GM21737 (cell line): Measurements from ENCODE around the gene STAT3.
A peak's percentile ranks its signal among the peaks of the same experiment; 100 is the strongest.

Experiments used
- ATAC-seq: cut with Tn5 transposase; IDR thresholded peaks from one replicate; pipeline ENCODE4 v1.9.1; 2021; ENCODE audit warnings: mild to moderate bottlenecking, moderate library complexity; ENCODE audit not compliant: unreplicated experiment

Gene STAT3

DNA sequence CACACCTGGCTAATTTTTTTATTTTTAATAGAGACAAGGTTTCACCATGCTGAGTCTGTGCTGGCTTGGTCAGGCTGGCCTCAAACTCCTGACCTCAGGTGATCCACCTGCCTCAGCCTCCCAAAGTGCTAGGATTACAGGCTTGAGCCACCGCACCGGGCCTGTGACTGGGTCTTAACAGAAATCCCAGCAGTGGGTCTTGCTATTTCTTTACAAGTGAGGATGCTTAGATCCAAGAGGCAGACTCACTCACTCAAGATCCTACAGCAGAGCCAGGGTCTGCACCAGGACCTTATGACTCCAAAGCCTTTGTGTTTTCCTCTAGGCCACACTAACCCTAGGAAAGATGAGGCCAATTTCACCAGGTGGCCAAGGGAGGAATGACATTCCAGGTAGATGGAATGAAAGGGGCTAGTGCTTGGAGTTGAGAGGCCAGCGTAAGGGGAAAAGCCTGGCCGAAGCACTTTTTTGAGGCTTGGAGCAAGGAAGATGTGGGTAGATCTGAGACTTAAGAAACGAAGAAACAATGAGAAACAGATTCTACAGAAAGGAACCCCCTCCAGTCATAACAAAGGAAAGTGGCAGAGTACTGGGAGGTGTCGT lies 105.7 kb downstream of the STAT3 start:
- ATAC-seq = no peak

DNA sequence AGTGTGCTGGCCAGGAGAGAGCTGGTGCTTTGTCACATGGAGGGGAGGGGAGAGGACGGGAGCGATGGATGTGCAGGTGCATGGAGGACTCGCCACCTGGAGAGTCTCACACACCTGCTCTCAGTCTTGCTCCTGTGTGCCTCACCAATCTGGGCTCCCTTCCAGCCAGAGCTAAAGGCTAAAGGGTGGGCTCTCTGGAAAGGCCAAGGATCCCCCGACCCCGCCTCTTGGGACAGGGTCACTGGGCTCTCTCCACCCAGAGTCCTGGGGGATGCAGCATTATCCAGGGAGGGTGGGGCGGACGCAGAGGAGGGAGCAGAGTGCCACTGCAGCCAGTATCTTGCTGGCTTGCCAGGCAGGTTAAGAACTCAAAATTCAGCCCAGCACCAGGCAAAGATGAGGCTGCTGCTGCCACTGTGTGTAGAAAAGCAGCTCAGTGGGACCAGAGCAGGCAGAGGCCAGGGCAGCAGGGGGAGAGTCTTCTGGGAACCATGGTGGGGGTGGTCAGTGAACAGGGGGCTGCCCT lies 106.6 kb downstream of the STAT3 start:
- no peak for ATAC-seq

DNA sequence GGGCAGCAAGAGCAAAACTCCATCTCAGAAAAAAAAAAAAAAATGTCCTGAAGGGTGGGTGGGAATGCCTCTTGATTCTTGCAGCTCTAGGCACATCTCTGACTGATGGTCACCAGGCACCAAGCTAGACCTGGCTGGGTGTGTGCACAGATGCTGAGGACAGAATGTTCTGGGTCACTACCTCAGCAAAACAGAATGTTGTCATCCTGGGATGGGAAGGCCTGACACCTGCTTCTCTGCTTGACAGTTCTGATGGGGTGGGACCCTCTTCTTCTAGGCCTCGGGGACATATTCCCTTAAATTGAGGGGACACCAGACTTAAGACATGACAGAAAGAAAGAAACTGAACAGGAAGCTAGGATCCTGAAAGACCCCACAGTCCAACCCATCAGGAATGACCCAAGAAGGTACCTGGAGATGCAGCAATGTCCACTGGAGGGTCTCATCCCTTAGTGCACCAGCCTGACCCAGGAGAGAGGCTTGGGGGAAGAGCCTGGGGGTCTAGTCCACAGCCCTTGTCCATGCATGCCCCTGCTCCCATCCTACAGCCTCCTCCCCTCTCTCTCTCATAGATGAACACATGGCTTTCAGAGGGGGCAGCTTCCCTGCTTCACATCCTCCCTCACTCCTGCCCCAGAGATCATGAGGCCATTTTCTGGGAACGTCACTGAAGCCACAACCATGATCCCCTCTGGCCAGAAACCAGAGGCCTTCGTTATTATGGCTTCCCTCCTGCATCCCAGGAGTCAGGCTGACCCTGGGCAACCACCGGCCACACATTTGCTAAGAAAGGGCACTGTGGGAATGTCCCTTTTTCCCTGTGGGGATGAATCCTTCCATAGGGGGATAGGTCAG lies 108.2 kb downstream of the STAT3 start:
- no peak for ATAC-seq

DNA sequence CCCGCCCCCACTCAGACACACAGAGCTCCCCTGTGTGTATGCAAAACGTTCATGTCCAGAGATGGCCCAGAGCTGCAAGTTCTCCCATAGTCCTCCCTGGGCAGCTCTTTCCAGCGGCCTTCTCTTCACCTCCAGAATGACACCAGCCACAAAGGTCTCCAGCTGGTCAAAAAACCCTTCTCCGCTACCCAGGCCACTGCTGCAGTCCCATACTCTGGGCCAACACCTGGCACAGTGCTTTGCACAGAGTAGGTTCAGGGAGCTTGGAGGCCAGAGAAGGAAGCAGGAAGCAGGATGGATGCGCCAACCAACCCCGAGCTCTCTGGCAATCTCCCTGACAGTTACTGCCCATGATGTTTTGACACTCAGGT lies 110.9 kb downstream of the STAT3 start:
- no peak for ATAC-seq

DNA sequence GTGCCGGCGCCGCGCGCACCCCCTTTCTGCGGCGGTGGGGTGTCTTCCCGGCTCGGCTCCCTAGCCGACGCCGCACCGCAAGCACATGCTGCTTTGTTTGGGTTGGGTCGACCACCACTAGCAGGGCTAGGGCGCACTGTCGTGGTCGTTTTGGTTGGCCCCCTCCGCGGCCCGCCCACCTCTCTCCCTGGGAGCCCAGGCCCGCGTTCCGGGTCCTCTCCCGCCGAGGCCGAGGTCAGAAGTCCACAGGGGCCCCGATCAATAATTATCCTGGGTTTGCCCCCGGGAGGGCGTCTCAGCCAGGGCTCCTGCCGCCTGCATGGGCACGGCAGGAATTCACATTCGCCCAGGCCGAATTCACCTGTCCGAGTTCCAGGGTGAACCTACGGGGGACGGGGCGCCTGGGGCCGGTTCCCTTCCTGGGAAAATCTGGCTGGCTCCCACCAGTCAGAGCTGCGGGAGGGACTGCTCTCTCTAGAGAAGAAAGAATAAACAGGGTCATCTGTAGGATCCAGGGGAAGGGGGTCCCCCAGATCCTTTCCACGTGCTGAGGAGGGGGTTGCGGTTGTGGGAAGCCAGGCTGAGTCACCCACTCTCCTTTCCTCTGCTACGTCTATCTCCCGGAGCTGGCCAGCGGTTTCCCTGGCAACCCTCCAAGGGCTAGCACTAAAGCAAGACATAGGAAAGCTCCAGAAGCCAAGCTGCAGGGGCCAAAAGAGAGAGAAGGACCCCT lies 111.5 kb downstream of the STAT3 start:
- ATAC-seq = no peak

DNA sequence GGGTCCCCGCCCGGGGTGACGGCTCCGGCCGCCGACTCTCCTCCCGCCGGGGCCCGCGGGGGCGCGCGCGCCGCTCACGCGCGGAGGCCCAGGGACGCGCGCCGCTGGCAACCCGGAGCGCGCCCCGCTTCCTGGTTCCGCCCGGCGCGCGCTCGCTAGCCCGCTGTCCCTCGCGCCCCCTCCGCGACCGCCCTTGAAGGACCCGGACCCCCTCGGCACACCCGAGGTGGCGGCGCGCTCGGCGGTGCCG lies 112.0 kb downstream of the STAT3 start, which contains the start of gene STAT5B:
TSS of gene STAT5B (minus strand) at position 33 of the 250 bp plus-strand sequence. CDS start 44,264 bp downstream, outside the sequence.
- ATAC-seq = peak; percentile 55

DNA sequence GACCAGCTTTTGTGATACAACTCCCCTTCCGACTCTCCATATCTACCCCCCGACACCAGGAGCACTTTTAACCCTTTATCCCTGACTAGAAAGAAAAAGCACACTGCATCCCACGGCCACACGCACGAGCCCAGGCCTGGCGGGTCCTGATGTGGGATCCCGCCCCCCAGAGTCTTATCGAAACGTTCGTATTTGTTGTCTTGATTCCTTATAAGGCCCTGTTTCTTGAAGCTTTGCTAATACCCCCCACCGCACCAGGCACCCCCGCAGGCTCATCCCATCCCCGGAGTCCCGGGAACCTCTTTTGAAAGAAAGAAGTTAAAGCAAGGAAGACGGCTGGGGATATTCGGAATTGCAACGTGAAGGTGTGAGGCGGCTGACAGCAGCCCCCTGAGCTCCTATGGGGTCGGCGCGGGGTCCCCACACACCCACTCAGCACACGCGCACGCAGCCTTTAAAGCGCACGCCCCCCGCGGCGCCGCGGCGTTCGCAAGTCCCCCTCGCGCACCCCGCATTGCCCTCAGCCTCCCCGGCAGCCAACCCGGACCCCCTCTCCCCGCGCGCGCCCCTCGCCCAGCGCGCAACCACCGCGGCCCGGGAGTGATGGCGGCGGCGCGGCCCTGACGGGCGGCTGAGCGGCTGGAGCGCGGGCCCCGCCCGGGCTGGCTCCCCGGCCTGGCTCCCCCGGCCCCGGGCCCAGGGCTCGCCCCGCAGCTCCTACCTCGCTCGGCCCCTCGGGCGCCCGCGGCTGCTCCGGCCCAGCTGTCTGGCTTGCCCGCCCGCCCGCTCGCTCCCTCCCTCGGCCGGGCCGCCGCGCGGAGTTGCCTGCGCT lies 112.5 kb downstream of the STAT3 start:
- ATAC-seq = peak; percentile 41

DNA sequence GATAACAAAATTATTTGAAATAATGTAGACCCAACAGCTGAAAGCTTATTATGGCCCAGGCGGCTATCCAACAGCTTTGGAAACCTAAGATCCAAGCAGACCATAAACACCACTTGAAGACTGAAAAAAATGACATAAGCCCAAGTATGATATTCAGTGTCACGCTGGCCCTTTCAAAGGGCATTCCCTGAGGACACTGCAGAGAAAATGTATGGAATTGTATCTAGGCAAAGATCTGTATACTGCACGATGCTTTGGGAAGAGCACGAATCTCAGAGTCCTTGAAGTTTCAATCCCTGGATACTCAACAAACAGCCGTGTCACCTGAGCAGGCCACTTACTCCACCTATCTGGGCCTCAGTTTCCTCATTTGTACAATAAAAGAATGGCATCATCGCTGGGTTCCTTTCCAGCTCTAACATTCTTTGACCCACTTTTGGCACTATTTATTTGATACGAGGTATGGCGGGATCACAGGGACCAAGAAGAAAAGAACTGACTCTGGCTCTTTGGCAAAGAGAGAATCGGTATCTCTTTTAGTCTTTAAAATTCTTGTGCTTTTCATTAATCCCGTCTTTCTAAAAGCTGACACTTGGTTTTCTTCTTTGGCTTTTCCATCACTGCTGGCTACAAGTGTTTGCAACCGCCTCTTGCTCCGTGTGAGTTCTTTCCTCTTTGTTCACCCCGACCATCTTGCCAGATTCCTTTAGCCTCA lies 113.3 kb downstream of the STAT3 start:
- ATAC-seq = no peak

DNA sequence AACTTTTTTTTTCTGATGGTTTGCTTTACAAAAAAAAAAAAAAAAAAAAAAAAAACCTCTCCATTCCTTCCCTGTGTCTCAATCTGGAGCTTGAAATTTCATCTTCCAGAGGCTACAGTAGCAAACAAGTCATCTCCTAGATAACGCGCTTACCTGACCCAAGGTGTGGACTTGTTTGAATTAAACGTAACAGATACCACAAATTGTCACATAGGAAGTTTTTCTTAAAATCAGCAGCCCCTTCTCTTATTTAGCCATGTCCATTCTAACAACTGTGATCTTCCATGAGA lies 114.0 kb downstream of the STAT3 start:
- ATAC-seq = no peak

DNA sequence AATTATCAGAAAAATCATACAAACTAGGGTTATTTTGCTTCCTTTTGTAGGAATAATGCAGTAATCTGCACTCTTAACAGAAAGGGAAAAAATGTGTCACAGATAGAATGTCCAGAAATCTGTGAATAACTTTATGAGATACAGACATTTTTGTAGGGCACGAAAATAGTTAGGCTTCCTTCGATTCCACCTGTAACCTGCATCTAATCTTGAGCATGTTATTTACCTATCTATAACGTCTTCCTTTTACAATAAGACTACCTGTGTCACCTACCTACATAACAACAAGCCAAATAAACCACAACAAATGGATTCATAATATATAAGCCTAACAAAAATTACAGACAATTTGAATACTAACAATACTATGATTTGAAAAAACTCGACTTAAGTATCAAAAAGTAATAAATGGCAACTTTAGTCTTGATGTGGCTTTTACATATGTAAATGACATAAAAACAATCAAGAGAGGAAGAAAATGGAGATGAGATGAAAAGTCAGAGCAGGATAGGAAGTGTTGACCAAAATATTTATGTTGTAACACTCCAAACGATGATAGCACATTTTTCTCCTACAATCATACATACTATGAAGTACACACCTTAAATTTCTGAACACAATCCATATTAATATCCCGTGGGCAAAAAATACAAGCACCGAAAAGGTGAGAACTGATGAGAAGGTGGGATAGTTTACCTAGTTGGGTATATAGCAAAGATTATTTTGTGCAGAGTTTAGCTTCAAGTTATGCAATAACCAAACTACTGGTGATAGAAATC lies 114.6 kb downstream of the STAT3 start:
- ATAC-seq = no peak

DNA sequence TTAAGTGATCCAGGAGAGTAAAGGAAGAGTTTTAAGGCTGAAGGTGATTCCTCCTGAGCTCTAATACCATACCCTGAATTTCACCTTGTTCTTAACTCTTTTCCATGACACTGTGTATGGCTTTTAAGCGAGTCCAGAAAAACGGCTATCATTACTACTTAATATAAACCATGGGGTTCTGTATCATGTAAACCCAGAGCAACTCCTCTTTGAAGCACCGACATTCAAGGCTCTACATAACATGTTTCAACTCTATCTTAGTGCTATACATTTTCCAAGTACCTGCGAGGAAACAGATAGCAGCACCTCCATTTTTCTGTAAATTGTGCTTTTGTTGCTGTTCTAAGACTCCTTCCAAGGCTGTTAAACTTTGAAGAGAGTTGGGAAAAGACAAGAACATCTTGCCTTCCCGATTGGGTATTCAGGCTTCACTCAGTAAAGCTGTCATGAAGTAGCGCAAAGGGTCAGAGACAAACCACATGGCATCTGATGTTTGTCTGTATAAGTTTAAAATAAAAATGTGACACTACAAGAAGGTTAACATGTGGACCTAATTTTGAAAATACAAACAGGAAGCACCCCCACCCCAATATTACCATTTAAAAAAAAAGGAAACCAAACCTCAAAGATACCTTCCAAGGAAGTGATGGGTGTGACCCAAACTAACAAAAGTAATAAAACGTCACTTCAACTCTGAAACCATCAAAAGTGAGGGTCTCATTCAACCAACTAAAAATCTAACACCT lies 115.9 kb downstream of the STAT3 start:
- ATAC-seq = no peak

DNA sequence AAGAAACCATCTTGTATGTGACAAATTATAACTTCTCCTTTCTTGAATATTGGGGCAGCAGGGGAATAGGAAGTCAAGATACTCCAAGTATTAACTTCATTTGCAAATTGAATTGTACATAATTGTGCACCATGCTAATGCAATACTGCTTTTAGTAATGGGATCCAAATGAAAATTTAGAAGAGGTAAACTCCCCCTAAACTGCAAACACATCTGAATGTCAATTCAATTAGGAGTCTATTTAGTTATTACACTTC lies 116.5 kb downstream of the STAT3 start:
- no peak for ATAC-seq

DNA sequence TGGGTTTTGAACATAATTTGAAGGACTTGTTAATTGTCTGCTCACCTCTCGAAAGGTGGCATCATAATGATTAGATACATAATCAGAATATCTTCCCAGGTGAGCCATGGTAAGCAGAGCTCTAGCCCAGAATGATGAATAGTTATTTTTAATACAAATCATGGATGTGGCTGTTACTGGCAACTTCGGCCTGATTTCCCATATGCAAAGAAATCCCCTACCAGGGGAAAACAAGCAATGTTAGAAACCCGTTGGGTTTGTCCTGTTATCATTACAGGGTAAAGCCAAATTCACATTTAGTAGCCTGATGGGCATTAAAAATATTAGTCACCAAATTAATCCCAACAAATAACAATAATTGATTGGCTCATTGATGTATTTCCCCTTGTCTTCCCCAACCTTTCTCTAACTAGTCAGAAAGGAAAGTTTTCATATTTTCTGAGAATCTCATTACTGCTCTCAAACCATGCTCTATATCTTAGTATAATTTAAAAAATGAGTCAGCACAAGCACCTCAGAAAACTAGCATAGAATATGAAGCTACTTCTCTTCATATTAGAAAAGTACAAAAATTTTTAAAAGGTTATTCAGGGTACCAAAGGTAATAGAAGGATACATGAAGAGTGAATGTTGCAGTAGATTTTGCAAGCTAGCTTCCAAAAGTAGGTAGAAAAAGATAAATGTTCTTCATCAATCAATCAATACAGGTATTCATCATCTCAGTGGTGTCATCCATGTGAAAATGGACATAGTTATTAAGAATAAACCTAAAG lies 117.0 kb downstream of the STAT3 start:
- no peak for ATAC-seq

DNA sequence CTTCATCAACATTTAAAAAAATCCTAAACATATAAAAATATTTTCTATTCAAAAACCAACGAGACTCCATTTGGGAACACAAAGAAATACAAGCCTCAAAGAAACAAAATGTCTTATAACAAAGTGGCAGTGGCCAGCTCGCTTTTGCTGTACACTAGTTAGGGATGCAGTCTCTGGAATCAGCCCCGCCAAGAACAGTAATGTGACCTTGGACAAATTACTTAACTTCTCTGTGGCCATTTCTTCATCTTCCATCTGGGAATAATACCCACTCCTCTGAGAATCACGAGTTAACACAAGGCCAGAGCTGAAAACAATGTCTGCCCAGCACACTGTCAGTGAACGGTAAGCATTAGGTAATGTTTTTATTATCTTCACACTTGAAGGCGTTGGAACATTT lies 117.6 kb downstream of the STAT3 start:
- no peak for ATAC-seq

DNA sequence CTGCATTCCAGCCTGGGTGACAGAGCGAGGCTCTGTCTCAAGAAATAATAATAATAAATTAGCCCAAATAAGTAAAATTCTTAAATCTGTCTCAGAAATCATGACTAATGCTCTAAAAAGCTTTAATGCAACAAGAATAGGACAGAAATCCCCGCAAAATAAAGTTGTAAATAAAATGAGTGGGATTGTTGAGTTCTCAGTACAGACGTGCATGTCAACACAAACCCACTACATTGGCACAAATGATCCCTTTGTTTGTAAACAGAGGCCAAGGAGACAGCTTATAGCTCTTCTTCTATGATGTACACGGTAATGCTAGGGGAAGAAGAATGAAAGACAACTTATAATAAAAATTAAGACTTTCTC lies 118.1 kb downstream of the STAT3 start:
- ATAC-seq = no peak

DNA sequence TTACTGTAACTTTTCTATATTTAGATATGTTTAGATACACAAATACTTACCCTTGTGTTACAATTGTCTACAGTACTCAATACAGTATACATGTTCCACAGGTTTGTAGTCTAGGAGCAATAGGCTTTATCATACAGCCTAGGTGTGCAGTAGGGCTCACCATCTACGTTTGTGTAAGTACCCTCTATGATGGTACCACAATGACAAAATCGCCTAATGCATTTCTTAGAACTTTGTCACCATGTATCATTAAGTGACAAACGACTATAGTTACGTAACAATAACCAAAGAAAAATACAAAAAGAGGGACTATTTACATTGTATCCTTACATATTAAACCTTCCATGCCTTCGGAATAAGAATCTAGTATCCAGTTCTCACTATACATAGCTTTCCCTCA lies 120.0 kb downstream of the STAT3 start:
- no peak for ATAC-seq

DNA sequence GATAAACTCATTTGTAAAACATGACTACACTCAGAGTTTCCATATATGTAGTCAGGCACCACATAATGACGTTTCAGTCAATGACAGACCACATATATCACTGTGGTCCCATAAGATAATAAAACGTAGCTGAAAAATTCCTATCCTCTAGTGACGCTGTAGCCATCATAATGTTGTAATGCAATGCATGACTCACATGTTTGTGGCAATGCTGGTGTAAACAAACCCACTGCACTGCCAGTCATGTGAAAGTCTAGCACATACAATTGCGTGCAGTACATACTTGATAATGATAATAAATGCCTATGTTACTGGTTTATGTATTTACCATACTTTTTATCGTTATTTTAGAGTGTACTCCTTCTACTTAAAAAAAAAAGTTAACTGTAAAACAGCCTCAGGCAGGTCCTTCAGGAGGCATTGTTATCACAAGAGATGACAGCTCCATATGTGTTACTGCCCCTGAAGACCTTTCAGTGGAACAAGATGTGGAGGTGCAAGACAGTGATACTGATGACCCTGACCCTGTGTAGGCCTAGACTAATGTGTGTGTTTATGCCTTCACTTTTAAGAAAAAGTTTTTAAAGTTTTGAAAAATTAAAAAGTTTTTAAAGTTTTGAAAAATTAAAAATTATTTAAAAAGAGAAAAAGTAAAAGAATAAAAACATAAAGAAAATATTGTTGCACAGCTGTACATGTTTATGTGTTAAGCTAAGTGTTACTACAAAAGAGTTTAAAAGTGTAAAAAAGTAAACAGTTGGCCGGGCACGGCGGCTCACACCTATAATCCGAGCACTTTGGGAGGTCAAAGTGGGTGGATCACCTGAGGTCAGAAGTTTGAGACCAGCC lies 121.1 kb downstream of the STAT3 start:
- ATAC-seq = no peak

DNA sequence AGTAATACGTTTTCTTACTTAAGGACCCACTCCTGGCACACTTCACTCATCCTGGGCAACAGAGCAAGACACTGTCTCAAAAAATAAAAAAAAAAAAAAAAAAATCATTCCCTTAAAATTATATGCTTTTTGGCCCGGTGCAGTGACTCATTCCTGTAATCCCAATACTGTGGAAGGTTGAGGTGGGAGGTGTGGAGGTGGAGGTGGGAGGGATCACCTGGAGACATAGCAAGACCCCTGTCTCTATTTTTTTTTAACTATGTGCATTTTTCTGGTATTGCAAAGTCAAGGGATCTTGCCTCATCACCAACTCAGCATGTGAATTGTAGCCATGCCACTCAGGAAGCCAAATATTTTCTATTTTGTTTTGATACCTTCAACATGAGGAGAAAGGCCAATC lies 121.8 kb downstream of the STAT3 start:
- ATAC-seq = no peak
